C1 segment of cervical spinal cord (tissue), 14 donors: ENCODE results near the gene CCL22.
"Not testable (repeated sequence)": the region's sequence is repeated elsewhere in the genome, so short reads cannot be mapped to it uniquely, and the experiment has no call there.

Experiments
- DNase-seq, 14 donors: peaks; one replicate each; lab custom pipeline; 2025; lab: John Stamatoyannopoulos, UW

Gene CCL22, protein sequence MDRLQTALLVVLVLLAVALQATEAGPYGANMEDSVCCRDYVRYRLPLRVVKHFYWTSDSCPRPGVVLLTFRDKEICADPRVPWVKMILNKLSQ

DNA sequence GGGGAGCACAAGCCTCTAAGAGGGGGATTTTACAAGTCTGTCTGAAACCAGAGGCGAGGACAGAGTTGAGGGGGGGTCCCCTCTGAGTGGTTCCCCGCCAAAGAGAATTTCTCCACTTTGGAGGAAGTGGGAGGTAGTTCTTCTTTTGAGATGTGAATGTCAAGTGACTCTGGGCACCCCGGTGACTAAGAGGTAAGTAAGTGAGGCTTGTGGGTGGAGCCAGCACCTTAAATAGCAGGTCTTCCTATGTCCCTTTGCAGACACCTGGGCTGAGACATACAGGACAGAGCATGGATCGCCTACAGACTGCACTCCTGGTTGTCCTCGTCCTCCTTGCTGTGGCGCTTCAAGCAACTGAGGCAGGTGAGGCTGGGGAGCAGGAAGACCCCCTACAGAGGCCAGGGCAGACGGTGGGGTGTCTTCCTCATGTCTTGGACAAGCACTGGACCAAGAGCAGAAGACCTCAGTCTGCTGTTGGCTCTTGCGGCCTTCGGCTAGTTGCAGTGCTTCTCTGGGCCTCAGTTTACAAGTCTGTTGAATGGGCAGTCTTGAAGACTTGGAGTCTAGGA, at the start of gene CCL22:
Gene CCL22 (plus strand): TSS at position 257 of the 569 bp plus-strand sequence. CDS start 34 bp downstream, at position 291.
- DNase-seq = no peak

DNA sequence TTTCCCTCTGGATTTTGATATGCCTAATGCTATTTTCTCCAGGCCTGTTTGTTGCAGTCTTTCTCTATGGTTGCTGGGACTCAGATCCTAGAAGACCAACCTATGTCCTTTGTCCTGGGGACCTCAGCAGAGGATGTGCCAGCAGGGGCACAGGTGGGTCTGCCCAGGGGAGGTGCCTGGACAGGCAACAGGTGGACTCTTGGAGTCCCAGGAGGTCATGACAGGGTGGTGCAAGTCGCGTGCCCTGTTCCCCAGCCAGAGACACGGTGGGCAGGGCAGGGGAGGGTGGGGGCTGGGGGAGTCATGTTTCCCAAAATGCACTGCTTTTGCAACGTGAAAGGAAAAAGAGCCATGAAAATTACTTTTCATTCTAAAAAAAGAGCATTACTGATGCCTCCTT, 47.8 kb upstream of the CCL22 start:
- DNase-seq = no peak

DNA sequence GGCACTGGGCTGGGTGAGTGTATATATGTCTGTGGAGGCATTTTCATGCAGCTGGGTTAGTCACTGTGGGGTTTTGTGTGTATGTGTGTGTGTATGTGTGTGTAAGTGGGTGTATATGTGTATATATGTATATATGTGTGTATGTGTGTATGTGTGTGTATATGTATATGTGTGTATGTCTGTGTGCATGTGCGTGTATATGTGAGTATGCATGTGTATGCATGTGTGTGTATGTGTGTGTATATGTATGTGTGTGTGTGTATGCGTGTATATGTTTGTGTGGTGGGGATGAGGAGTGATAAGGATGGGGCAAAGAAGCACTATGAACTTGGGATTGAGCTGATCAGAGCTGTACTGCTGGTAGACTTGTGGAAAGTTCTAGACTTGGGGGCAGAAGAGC, 45.1 kb upstream of the CCL22 start:
- DNase-seq = no peak

DNA sequence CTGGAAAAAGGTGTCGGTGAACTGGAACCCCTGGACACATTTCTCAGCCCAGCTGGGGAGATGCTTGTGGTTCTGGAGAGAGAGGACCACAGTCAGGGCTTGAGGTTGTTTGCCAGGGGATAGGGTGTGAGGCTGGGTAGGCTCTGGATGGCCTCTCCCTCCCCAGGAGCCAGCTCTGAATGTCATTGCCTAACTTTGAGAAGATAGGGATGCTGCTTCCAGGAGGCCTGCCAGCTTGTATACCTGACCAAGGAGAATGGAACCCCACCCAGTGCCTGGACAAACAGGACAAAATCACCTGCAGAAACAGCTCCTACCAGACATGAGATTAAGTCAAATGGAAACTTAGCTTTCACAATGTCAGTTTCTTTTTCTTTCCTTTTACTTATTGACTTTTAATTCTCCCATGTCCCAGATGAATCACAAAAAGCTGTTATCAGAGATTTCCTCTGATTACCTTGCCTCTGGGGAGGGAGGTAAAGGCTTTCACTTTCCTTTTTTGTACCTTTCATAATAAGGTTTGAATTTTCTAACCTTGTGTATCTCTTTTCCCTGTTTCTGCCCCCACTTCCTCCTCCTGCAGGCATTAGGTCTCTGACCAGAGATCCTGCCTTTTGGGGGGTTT, 44.3 kb upstream of the CCL22 start:
- DNase-seq = no peak

DNA sequence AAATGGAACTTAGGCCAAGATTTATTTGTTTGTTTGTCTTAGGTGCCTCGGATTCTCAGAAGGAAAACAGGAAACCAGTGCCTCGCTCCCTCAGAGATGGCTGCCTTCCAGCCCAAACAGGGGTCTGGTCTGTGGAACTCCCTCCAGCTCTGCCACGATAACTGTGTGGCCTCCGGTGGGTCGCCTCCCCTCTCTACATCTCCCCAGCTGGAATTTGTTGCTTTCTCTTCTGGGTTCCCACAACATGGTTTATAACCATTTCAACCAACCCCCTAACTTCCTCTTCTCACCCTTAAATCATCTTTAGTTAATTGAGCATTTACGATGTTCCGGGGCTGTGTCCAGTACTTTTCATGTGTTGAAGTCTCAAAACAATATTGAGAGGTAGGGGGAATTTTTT, 43.2 kb upstream of the CCL22 start:
- no peak for DNase-seq

DNA sequence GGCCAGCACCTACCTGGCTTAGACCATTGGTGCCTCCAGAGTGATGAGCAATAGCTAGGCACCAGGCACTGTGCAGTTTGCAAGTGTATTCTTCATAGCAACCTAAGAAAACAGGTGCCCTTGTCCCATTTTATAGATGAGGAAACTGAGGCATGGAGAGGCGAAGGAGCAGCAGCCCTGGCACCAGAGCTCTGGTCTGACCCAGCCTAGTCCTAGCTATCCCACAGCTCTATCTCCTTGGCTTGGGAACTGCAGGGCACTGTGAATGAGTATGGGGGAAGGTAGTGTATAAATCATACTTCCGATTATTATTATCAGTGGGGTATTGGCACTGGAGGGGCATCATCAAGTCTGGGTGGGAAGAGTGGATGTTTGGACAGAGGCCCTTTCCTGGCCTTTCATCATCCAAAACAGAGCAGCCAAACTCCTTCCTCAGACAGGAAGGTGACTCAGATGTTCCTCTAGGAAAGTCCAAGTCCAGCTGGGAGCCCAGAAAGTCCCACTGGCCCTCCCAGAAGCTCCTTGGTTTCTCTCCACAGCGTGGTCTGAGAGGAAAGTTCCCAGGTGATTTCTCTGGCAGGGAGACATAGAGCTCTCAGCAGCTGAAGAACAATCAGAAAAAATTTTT, 42.1 kb upstream of the CCL22 start:
- DNase-seq = peak in 1 of 14 donors; percentile 20

DNA sequence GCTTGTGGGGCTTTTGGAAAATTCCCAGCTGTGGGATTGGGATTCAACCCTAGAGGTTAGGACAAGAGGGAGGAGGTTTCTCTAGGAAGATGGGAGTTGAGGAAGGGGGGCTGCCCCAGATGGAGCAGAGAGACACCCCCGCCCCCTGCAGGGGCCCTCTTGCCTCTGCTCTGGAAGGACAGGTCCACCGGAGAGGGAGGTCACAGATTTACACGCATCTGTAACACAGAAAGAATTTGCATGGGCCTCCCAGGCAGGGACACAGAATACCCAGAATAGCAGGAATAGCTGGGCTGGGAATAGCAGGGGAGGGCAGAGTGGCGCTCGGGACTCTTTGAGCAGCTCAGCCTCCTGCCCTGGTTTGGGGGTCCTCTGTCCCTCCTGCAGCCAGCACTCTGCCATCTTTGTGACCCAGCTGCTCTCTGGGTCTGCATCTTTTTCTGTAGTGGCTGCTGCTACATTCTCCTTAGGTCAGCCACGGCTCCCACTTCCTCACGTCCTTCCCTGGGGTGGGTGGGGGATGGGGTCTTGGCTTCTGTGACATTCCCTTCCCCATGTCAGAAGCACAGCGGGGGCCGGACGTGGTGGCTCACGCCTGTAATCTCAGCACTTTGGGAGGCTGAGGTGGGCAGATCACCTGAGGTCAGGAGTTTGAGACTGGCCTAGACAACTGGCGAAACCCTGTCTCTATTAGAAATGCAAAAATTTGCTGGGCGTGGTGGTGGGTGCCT, 40.2 kb upstream of the CCL22 start:
- no peak for DNase-seq

DNA sequence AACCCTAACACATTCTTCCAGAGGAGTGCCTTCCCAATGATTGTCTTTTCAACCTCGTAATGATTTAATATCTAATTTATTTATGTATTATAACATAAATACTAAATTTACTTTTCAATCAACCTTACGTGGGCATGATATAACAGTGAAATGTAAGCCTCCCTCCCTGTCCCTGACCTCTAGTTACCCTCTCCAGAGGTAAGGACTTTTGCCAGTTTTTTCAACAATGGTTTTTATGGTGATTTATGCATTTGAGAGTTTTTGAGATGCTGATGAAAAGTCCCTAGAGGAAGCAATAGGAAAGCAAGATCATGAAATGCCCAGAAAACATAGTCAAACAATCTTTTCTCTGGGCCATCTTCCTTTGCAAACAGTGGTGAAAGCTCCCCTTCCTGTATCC, 38.9 kb upstream of the CCL22 start:
- DNase-seq = no peak

DNA sequence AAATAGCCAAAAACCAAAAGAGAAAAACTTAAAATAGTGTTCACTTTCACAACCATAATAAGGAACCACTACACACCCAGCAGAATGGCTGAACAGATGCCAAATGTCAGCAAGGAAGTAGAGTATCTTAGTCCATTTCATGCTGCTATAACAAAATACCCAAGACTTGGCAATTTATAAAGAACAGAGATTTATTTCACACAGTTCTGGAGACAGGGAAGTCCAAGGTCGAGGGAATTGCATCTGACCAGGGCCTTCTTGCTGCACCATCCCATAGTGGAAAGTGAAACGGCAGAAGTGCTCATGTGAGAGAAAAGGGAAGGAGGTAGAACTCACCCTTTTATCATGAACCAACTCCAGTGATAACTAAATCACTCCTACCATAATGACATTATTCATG, 33.8 kb upstream of the CCL22 start:
- no peak for DNase-seq

DNA sequence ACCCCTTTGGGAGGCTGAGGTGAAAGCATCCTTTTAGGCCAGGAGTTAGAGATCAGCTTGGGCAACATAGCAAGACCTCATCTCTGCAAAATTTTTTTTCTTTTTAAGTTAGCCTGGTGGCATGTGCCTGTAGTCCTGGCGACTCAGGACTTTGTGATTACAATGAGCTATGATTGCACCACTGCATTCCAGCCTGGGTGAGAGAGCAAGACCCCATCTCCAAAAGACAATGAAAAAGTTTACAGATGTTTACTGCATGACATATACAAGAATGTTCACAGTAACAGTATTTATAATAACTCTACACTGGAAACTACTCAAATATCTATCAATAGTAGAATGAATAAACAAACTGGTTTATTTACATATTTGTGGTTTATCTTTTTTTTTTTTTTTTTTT, 33.1 kb upstream of the CCL22 start:
- no peak for DNase-seq

DNA sequence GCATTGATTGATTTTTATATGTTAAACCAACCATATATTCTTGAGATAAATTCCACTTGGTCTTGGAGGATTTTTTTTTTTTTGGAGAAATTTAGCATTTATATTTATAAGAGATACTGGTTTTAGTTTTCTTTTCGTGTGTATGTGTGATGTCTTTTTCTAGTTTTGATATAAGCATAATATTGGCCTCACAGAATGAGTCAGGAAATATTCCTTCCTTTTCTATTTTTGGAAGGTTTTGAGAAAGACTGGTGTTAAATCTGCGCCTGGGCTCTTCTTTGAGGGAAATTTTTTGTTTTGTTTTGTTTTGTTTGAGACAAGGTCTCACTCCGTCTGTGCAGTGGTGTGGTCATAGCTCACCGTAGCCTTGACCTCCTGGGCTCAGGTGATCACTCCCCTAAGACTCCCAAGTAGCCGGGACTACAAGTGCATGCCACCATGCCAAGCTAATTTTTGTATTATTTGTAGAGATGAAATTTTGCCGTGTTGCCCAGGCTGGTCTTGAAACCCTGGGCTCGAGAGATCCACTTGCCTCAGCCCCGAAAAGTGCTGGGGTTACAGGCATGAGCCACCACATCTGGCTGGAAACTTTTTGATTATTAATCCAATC, 28.8 kb upstream of the CCL22 start:
- no peak for DNase-seq

DNA sequence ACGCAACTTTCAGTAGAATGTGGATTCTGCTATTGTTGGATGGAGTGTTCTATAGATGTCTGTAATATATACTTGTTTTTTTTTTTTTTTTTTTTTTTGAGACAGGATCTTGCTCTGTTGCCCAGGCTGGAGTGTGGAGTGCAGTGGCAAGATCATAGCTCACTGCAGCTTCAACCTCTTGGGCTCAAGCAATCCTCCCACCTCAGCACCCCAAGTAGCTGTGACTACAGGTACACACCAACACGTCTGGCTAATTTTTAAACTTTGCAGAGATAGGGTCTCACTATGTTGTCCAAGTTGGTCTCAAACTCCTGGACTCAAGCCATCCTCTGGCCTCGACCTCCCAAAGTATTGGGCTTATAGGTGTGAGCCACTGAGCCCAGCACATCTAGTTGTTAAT, 27.2 kb upstream of the CCL22 start:
- DNase-seq = no peak

DNA sequence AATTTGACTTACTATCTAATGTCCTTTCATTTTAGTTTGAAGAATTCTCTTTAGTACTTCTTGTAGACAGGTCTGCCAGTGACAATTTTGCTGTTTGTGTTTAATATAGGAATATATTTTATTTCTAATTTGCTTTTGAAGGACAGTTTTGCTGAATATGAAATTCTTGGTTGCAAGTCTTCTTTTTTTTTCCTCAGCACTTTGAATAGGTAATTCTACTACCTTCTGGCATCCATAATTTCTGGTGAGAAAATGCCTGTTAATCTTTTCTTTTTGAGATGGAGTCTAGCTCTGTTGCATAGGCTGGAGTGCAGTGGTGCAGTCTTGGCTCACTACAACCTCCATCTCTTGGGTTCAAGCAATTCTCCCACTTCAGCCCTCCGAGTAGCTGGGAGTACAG, 25.2 kb upstream of the CCL22 start:
- DNase-seq = no peak

DNA sequence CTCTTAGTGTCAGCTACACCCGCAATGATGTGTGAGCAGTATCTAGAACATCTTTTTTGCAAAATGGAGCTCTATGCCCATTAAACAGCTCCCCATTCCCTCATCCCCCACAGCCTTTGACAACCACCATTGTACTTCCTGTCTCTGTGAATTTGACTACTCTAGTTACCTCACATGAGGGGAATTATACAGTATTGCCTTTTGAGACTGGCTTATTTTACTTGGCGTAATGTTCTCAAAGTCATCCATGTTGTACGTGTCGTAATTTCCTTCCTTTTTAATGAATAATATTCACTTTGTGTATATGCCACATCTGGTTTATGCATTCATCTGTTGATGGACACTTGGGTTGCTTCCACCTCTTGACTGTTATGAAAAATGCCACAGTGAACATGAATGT, 23.2 kb upstream of the CCL22 start:
- no peak for DNase-seq

DNA sequence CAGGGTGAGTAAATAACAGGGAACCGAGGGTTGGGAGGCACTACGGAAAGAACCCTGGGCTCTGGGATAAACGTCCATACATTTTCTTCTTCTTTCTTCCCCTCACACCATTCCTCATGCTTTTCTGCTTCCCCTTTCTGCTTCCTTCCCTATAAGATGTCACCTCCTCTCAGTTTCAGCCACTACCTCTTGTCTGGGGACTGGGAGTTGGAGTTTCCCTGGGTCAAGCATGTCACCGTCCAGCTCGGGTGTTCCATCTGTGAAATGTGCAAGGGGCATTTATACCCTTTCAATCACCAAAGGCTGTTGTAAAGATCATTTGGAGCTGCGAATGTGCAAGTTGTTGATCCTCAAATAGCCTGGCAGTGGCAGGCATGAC, 17.5 kb upstream of the CCL22 start:
- DNase-seq = no peak

DNA sequence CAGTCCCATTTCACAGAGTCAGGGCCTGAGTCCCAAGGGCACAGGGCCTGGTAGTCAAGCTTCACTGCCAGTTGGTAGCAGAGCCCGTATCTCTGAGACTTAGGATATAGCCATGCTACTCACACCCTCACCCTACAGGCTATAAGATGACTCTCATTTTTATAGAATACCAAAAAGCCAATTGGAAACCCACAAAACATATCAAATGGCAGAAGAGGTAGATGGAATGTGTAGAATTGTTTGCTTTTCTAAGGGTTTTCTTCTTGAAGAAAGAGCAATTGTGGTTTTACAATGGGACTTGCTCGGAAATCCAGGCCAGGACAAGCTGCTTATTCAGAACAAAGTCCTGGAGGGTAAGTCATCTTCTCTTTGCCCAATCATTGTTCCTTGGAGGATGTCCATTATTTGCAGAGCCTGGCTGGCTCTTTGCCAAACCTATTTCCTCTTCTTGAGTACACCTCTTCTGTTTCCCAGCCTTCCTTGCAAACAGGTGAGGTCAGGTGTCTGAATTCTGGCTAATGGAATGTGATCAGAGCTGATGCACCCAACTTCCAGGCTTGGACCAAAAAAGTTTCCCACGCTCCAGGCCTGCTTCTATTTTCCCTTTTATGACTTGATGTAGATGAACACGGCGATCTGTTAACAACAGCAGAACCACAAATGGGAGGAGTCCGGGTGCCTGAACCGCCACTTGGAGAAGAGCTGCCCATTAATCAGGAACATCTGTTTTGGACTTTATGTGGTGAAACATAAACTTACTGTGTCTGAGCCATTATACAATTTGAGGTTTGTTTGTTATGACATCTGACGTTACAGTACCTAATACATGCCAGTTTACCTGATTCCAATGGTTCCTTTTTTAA, 16.9 kb upstream of the CCL22 start:
- DNase-seq = no peak

DNA sequence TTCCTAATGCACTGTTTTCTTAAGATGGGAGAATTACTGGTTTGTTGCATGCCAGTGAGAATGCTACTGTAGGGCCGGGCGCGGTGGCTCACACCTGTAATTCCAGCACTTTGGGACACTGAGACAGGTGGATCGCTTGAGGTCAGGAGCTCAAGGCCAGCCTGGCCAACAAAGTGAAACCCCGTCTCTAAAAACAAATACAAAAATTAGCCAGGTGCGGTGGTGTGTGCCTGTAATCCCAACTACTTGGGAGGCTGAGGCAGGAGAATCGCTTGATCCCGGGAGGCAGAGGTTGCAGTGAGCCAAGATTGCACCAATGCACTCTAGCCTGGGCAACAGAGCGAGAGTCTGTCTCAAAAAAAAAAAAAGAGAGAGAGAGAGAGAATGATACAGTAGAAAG, 16.0 kb upstream of the CCL22 start:
- not testable (repeated sequence) for DNase-seq

DNA sequence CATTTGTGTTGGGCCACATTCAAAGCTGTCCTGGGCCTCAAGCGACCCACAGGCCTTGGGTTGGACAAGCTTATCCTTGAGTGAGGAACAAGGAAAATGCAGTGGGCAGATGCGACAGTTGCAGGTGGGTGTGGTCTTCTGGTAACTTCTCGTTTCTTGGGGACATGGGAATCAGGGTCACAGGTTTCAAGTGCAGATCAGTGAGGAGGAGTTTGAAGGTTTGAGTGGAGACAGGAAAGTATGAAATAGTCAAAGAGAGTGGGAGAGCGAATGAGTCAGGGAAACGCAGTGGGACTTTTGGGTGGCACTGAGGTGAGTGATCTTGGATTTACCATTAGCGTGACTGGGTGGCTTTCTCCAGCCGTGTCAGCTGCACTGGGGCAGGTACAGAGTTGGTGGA, 15.4 kb upstream of the CCL22 start:
- DNase-seq = no peak

DNA sequence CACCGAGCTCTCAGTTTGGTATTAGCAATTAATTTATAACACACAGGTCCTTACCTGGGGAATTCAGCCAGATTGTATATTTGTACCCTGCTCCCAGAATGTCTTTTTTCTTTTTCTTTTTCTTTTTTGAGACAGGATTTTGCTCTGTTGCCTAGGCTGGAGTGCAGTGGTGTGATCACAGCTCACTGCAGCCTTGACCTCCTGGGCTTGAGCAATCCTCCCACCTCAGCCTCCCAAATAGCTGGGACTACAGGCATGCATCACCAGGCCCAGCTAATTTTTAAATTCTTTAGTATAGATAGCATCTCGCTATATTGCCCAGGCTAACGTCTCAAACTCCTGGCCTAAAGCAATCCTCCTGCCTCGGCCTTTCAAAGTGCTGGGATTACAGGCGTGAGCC, 14.5 kb upstream of the CCL22 start:
- not testable (repeated sequence) for DNase-seq

DNA sequence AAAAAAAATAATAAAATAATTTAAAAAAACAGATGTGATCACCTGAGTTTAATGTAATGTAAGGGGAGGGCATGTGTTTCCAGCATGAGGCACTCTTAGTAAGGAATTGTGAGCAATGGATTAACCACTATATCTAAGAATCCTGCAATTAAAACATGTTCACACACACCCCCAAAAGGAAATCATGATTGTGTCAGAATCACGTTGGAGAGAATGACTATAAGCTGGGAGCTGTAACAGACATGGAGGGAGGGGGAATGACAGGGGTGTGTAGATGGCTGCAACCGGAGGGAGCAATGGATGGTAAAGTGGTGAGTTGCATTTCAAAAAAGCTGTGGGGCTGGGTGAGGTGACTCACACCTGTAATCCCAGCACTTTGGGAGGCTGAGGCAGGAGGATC, 13.6 kb upstream of the CCL22 start:
- no peak for DNase-seq

DNA sequence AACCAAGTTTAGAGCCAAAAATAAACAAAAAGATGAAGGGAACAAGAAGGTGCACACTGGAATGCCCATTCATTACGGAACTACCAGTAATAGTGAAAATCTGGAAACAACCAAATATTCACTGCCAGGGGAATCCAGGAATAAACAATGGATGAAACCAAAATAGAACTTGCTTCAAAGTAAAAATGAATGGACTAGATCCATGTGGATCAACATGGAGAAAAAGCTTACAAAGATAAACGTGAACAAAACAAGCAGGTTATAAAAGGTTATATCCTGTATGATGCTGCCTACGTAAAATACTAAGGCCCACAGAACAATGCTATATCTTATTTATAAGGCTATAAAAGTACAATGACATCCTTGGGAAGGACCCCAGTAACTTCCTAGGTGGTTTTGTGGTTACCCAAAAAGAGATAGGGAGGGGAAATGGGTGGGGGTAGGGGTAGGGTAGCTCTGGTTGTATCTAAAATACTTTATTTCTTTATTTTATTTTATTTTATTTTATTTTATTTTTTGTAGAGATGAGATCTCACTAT, 12.8 kb upstream of the CCL22 start:
- no peak for DNase-seq
